ENCODE measurements around the gene REEP5. TPM values are rescaled to one million over a fixed set of nuclear protein-coding genes. Genes with fewer than 3 reads are reported as not detected.

The REEP5 gene
- total RNA-seq, 1 donor from 2014 or later: 62.7 TPM

DNA sequence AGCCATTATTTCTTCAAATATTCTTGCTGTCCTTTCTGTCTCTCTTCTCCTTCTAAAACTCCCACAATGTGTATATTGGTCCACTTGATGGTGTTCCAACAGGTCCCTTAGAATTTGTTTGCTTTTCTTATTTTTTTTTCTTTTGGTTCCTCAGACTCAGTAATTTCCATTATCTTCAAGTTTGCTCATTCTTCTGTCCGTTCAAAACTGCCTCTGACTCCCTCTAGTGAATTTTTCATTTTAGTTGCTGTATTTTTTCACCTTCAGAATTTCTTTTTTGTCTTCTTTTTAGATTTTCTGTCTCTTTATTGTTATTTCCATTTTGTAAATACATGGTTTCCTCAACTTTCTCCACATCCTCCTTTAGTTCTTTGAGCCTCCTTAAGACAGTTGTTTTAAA, 67.4 kb downstream of the REEP5 start:
- no peak for DNase-seq (ENCODE audit: low spot score)
- peaks cover 3% of the 10 kb centered on the region for H3K27me3 Mint-ChIP-seq (ENCODE audit: unreplicated experiment)
- no peaks in the 10 kb centered on the region for H3K9me3 Mint-ChIP-seq (ENCODE audit: unreplicated experiment)
- no peak overlapping the region for H3K27ac Mint-ChIP-seq (ENCODE audit: unreplicated experiment)
- H3K36me3 Mint-ChIP-seq (ENCODE audit: low read depth, unreplicated experiment): no peaks in the 10 kb centered on the region
- no peaks in the 10 kb centered on the region for H3K4me1 Mint-ChIP-seq (ENCODE audit: unreplicated experiment)
- no peak overlapping the region for H3K4me3 Mint-ChIP-seq (ENCODE audit: unreplicated experiment)
- TF ChIP-seq, protein P1, sequence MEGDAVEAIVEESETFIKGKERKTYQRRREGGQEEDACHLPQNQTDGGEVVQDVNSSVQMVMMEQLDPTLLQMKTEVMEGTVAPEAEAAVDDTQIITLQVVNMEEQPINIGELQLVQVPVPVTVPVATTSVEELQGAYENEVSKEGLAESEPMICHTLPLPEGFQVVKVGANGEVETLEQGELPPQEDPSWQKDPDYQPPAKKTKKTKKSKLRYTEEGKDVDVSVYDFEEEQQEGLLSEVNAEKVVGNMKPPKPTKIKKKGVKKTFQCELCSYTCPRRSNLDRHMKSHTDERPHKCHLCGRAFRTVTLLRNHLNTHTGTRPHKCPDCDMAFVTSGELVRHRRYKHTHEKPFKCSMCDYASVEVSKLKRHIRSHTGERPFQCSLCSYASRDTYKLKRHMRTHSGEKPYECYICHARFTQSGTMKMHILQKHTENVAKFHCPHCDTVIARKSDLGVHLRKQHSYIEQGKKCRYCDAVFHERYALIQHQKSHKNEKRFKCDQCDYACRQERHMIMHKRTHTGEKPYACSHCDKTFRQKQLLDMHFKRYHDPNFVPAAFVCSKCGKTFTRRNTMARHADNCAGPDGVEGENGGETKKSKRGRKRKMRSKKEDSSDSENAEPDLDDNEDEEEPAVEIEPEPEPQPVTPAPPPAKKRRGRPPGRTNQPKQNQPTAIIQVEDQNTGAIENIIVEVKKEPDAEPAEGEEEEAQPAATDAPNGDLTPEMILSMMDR (IDR thresholded peaks at IDR 0.05; ENCODE audit: unreplicated experiment): no peak

- peaks cover 4% of the 10 kb centered on the region for H3K4me1 Mint-ChIP-seq (ENCODE audit: unreplicated experiment)
- no peak overlapping the region for H3K4me3 Mint-ChIP-seq (ENCODE audit: unreplicated experiment)
- no peak overlapping the region for H3K27ac Mint-ChIP-seq (ENCODE audit: unreplicated experiment)
- no peak for DNase-seq (ENCODE audit: low spot score)
- H3K27me3 Mint-ChIP-seq (ENCODE audit: unreplicated experiment): peaks cover 1% of the 10 kb centered on the region
- TF ChIP-seq, protein P1 (IDR thresholded peaks at IDR 0.05; ENCODE audit: unreplicated experiment): no peak
- H3K9me3 Mint-ChIP-seq (ENCODE audit: unreplicated experiment): no peaks in the 10 kb centered on the region
- no peaks in the 10 kb centered on the region for H3K36me3 Mint-ChIP-seq (ENCODE audit: low read depth, unreplicated experiment)
Measured at GRCh38 chr5:112849912-112850311, 72.1 kb downstream of the REEP5 start.

- no peak for DNase-seq (ENCODE audit: low spot score)
- H3K36me3 Mint-ChIP-seq (ENCODE audit: low read depth, unreplicated experiment): no peaks in the 10 kb centered on the region
Measured at GRCh38 chr5:112848116-112848811, 73.8 kb downstream of the REEP5 start.

GRCh38 chr5:112847306-112847705, 74.7 kb downstream of the REEP5 start:
- no peak for DNase-seq (ENCODE audit: low spot score)
- Mint-ChIP-seq H3K9me3 (ENCODE audit: unreplicated experiment) (no peaks in the 10 kb centered on the region), H3K27me3 (ENCODE audit: unreplicated experiment) (no peaks in the 10 kb centered on the region), H3K4me1 (ENCODE audit: unreplicated experiment) (peaks cover 4% of the 10 kb centered on the region), H3K27ac (ENCODE audit: unreplicated experiment) (no peak overlapping the region), H3K36me3 (ENCODE audit: low read depth, unreplicated experiment) (peaks cover 7% of the 10 kb centered on the region), H3K4me3 (ENCODE audit: unreplicated experiment) (no peak overlapping the region)
- TF ChIP-seq, protein P1 (IDR thresholded peaks at IDR 0.05; ENCODE audit: unreplicated experiment): no peak

More at GRCh38 chr5:112848116-112848811, 73.8 kb downstream of the REEP5 start:
- Mint-ChIP-seq H3K4me3 (ENCODE audit: unreplicated experiment) (peak overlapping the region; percentile 39), H3K27ac (ENCODE audit: unreplicated experiment) (peak overlapping the region; percentile 45), H3K4me1 (ENCODE audit: unreplicated experiment) (peaks cover 4% of the 10 kb centered on the region), H3K27me3 (ENCODE audit: unreplicated experiment) (no peaks in the 10 kb centered on the region), H3K9me3 (ENCODE audit: unreplicated experiment) (no peaks in the 10 kb centered on the region)
- TF ChIP-seq, protein P1 (IDR thresholded peaks at IDR 0.05; ENCODE audit: unreplicated experiment): peak; percentile 71

DNA sequence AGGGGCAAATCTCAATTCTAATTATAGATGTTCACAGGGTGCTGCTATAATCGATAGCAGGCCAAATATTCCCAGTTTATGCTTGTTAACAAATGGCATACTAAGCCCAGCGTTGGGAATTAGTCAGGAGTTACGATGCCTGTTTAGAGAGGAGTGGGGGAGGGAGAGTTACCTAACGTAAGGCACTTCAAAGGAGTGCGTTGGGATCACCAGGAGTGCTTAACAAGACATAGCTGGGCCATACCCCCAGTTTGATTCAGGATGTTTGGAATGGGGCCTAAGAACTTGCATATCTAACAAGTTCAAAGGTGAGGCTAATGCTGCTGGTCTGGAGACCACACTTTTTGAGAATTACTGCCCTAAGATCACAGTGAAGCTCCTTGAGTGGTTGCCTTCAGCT, 75.5 kb downstream of the REEP5 start:
- H3K9me3 Mint-ChIP-seq (ENCODE audit: unreplicated experiment): no peaks in the 10 kb centered on the region
- H3K27ac Mint-ChIP-seq (ENCODE audit: unreplicated experiment): no peak overlapping the region
- peaks cover 4% of the 10 kb centered on the region for H3K4me1 Mint-ChIP-seq (ENCODE audit: unreplicated experiment)
- no peaks in the 10 kb centered on the region for H3K27me3 Mint-ChIP-seq (ENCODE audit: unreplicated experiment)
- H3K4me3 Mint-ChIP-seq (ENCODE audit: unreplicated experiment): no peak overlapping the region
- TF ChIP-seq, protein P1 (IDR thresholded peaks at IDR 0.05; ENCODE audit: unreplicated experiment): no peak
- peaks cover 13% of the 10 kb centered on the region for H3K36me3 Mint-ChIP-seq (ENCODE audit: low read depth, unreplicated experiment)
- DNase-seq (ENCODE audit: low spot score): no peak

Measured in endothelial cell (in vitro differentiated cells).